ENCODE data around the gene EIF1. TPM values are rescaled to one million over a fixed set of nuclear protein-coding genes. Genes with fewer than 3 reads are reported as not detected.
A peak's percentile ranks its signal among the peaks of the same experiment; 100 is the strongest.

EIF1 gene
- total RNA-seq, 2 donors from 2014 or later, result 574 to 740 TPM

DNA sequence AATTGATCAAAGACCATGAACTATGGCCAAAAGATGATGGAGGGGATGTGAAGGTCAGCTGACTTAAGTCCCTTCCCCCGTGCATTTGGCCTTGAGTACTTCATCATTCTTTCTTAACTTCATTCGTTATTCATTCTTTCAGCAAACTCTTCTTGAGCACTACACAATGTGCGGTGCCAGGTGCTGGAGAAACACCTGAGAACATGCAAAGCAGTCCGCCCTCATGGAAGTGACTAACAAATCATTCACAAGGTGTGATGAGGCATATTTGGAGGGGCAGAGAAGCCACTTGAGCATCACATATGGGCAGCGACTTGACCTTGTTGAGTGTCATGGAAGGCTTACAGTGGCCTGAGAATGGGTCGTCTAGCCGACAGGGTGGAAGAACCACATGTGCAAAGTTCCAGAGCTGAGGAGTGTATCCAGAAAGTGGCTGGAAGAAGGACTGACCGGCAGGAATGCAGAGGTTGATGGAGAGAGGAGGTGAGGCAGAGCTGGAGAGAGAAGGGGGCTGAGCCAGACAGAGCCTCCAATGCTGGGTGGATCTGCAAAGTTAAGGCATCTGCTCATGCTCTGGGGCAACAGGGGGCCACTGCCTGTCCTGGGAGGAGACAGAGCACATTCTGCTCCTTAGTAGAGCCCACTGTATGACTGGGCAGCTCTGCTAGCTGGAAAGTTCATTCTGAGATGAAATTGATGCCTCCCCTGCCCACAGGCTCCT is 25.1 kb upstream of the EIF1 start:
- Histone ChIP-seq H3K9me3 (no peaks in the 10 kb centered on the region), H3K27me3 (no peaks in the 10 kb centered on the region), H3K27ac (no peak overlapping the region), H3K36me3 (no peaks in the 10 kb centered on the region), H3K4me3 (no peak overlapping the region), H3K9ac (ENCODE audit: low read depth in 2 of 2, low read length in 2 of 2) (no peak overlapping the region), H3K4me1 (no peaks in the 10 kb centered on the region)
- no peak for DNase-seq
- TF ChIP-seq, protein P1, sequence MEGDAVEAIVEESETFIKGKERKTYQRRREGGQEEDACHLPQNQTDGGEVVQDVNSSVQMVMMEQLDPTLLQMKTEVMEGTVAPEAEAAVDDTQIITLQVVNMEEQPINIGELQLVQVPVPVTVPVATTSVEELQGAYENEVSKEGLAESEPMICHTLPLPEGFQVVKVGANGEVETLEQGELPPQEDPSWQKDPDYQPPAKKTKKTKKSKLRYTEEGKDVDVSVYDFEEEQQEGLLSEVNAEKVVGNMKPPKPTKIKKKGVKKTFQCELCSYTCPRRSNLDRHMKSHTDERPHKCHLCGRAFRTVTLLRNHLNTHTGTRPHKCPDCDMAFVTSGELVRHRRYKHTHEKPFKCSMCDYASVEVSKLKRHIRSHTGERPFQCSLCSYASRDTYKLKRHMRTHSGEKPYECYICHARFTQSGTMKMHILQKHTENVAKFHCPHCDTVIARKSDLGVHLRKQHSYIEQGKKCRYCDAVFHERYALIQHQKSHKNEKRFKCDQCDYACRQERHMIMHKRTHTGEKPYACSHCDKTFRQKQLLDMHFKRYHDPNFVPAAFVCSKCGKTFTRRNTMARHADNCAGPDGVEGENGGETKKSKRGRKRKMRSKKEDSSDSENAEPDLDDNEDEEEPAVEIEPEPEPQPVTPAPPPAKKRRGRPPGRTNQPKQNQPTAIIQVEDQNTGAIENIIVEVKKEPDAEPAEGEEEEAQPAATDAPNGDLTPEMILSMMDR (IDR thresholded peaks at IDR 0.05), result no peak
- intact Hi-C loops (cut with DNase I), result loop anchor here (5.0 kb wide), 2 partner anchors 116 to 861 kb away; no protein-coding TSS in a partner anchor

DNA sequence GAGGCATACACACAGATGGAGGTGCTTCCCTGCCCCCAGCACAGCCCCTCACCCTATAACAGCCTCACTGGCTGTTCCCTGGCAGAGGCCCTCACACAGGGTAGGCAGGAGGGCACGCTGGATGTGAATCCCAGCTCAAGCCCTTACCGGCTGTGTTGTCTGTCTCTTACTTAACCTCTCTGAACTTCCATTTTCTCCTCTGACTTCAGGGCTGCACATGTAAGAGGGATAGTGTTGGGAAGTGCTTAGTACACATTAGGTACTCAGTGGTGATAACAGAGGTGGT is 24.6 kb upstream of the EIF1 start:
- Histone ChIP-seq H3K9ac (ENCODE audit: low read depth in 2 of 2, low read length in 2 of 2) (no peak overlapping the region), H3K27me3 (no peaks in the 10 kb centered on the region), H3K27ac (no peak overlapping the region), H3K9me3 (no peaks in the 10 kb centered on the region), H3K4me3 (no peak overlapping the region), H3K4me1 (no peaks in the 10 kb centered on the region), H3K36me3 (no peaks in the 10 kb centered on the region)
- TF ChIP-seq, protein P1 (IDR thresholded peaks at IDR 0.05), result no peak
- intact Hi-C loops (cut with DNase I), result loop anchor here (5.0 kb wide), 2 partner anchors 117 to 862 kb away; no protein-coding TSS in a partner anchor
- DNase-seq, result no peak

DNA sequence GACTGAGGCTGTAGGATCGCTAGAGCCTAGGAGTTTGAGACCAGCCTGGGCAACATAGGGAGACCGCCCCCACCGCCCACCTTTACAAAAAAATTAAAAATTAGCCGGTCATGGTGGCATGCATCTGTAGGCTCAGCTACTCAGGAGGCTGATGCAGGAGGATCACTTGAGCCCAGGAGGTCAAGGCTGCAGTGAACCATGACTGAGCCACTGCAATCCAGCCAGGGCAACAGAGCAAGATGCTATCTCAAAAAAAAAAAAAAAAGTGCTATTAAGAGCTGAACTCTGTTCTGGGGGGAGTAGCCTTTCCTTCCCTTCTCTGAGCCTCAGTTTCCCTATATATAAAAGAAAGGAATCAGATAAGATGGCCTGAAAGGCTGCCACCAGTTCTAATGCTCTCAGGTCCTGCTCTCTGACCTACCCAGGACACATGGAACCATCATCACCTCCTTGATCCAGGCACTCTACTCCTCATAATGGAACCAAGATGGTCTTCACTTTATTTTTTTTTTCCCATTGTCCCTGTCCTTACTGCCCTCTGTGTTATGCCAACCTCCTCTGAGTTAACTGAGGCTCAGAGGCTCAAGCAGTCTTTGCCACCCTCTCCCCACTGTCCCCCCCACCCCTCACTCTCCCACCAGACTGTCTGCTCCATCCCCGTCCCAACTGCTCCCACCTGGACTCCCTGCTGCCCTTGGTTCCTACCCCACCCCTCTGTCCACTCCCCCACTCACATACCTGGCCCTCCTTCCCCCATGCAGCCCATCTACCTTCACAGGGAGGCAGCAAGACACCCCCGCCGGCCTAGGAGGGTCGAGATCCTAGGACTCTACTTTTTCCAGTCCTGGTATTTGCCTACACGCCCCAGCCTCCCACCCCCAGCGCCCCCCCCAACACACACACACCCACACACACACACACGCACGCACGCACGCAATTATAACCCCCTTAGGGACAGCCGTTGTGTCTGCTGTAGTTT is 23.8 kb upstream of the EIF1 start:
- Histone ChIP-seq H3K9ac (ENCODE audit: low read depth in 2 of 2, low read length in 2 of 2) (peak overlapping the region; percentile 81 to 91), H3K9me3 (no peaks in the 10 kb centered on the region), H3K36me3 (no peaks in the 10 kb centered on the region), H3K27me3 (no peaks in the 10 kb centered on the region), H3K4me3 (peak overlapping the region; percentile 41), H3K27ac (no peak overlapping the region), H3K4me1 (no peaks in the 10 kb centered on the region)
- intact Hi-C loops (cut with DNase I), result loop anchor here (5.0 kb wide), 2 partner anchors 118 to 863 kb away; no protein-coding TSS in a partner anchor
- peak; percentile 34 for DNase-seq
- TF ChIP-seq, protein P1 (IDR thresholded peaks at IDR 0.05), result no peak

DNA sequence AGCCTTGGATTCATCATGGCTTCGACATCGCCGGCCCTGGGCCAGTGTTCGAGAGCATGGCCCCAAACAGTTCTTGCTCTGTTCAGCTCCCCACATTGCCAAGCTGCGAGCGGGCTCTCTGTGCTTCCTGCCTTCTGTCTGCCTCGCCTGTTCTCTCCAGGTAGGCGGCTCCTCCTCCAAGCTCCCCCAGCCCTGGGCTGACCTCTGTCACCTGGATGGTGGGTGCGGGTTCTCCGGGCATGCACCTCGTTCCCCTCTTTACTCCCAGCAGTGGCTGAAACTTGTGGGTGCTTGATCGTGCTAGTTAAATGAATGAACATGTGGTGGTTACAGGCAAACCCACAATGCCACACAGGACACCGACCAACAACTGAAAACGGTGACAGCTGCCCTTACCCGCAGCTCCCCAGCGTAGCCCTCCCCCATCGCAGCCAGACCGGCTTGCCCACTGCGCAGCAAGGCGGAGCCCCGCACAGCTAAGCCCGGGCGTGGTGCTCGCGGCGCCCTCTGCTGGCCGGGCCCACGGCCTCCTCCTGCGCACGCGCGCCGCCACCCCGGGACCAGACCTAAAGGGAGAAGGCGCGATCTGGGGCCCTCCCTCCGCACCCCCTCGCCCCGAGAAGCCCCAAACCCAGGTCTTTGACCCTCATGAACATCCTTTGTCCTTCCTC is 23.0 kb upstream of the EIF1 start:
- H3K4me1 ChIP-seq, result no peaks in the 10 kb centered on the region
- H3K4me3 ChIP-seq, result peak overlapping the region; percentile 41
- H3K36me3 ChIP-seq, result no peaks in the 10 kb centered on the region
- intact Hi-C loops (cut with DNase I), result no loop called here
- peak overlapping the region; percentile 81 to 91 for H3K9ac ChIP-seq (ENCODE audit: low read depth in 2 of 2, low read length in 2 of 2)
- H3K27me3 ChIP-seq, result no peaks in the 10 kb centered on the region
- H3K27ac ChIP-seq, result peak overlapping the region; percentile 84
- no peaks in the 10 kb centered on the region for H3K9me3 ChIP-seq
- DNase-seq, result peak; percentile 92
- TF ChIP-seq, protein P1 (IDR thresholded peaks at IDR 0.05), result peak; percentile 97

DNA sequence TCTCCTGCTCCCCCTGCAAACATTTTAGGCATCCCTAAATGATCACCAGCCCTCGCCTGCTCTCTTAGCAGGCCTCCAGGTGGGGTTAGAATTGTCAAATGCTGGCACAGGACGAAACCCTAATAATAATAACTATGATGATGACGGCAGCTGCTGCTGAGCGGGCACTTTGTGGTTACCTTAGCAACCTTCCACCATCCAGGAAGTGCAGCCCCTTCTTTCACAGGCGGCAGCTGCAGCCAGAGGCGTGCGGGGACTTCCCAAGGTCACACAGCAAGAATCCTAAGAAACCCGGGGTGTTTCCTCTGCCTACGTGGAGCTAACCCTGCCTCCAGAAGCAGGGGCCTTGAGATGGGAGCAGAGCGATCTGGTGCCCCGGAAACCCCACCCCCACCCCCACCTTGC is 22.4 kb upstream of the EIF1 start:
- Histone ChIP-seq H3K27ac (peak overlapping the region; percentile 84), H3K4me3 (peak overlapping the region; percentile 41), H3K9ac (ENCODE audit: low read depth in 2 of 2, low read length in 2 of 2) (peak overlapping the region; percentile 81 to 91), H3K27me3 (no peaks in the 10 kb centered on the region), H3K9me3 (no peaks in the 10 kb centered on the region), H3K36me3 (no peaks in the 10 kb centered on the region), H3K4me1 (no peaks in the 10 kb centered on the region)
- DNase-seq, result peak; percentile 62
- intact Hi-C loops (cut with DNase I), result no loop called here
- TF ChIP-seq, protein P1 (IDR thresholded peaks at IDR 0.05), result peak; percentile 17
